Measurements from ENCODE around the gene VPS8. TPM values are rescaled to one million over a fixed set of nuclear protein-coding genes. Genes with fewer than 3 reads are reported as not detected.
A peak's percentile ranks its signal among the peaks of the same experiment; 100 is the strongest.

Gene VPS8
- total and polyA plus RNA-seq, 2 of the 13 experiments (the other 11 are each of a cell fraction or from before 2014, with no cell fraction given): 14.2 to 35.1 TPM

- TF ChIP-seq STAG1 (CRISPR knock-in tag; IDR thresholded peaks at IDR 0.05) (peak; percentile 90), IKZF4 (CRISPR knock-in tag; IDR thresholded peaks at IDR 0.05; ENCODE audit: borderline replicate concordance, low read depth, not compliant biosample characterization) (no peak), SMC3 (IDR thresholded peaks at IDR 0.05; ENCODE audit: low read length) (peak; percentile 57; the same call in 1 of the 2 replicates), RAD21 (CRISPR knock-in tag; IDR thresholded peaks at IDR 0.05) (peak; percentile 60; the same call in 1 of the 2 replicates)
- TF ChIP-seq, protein P1, sequence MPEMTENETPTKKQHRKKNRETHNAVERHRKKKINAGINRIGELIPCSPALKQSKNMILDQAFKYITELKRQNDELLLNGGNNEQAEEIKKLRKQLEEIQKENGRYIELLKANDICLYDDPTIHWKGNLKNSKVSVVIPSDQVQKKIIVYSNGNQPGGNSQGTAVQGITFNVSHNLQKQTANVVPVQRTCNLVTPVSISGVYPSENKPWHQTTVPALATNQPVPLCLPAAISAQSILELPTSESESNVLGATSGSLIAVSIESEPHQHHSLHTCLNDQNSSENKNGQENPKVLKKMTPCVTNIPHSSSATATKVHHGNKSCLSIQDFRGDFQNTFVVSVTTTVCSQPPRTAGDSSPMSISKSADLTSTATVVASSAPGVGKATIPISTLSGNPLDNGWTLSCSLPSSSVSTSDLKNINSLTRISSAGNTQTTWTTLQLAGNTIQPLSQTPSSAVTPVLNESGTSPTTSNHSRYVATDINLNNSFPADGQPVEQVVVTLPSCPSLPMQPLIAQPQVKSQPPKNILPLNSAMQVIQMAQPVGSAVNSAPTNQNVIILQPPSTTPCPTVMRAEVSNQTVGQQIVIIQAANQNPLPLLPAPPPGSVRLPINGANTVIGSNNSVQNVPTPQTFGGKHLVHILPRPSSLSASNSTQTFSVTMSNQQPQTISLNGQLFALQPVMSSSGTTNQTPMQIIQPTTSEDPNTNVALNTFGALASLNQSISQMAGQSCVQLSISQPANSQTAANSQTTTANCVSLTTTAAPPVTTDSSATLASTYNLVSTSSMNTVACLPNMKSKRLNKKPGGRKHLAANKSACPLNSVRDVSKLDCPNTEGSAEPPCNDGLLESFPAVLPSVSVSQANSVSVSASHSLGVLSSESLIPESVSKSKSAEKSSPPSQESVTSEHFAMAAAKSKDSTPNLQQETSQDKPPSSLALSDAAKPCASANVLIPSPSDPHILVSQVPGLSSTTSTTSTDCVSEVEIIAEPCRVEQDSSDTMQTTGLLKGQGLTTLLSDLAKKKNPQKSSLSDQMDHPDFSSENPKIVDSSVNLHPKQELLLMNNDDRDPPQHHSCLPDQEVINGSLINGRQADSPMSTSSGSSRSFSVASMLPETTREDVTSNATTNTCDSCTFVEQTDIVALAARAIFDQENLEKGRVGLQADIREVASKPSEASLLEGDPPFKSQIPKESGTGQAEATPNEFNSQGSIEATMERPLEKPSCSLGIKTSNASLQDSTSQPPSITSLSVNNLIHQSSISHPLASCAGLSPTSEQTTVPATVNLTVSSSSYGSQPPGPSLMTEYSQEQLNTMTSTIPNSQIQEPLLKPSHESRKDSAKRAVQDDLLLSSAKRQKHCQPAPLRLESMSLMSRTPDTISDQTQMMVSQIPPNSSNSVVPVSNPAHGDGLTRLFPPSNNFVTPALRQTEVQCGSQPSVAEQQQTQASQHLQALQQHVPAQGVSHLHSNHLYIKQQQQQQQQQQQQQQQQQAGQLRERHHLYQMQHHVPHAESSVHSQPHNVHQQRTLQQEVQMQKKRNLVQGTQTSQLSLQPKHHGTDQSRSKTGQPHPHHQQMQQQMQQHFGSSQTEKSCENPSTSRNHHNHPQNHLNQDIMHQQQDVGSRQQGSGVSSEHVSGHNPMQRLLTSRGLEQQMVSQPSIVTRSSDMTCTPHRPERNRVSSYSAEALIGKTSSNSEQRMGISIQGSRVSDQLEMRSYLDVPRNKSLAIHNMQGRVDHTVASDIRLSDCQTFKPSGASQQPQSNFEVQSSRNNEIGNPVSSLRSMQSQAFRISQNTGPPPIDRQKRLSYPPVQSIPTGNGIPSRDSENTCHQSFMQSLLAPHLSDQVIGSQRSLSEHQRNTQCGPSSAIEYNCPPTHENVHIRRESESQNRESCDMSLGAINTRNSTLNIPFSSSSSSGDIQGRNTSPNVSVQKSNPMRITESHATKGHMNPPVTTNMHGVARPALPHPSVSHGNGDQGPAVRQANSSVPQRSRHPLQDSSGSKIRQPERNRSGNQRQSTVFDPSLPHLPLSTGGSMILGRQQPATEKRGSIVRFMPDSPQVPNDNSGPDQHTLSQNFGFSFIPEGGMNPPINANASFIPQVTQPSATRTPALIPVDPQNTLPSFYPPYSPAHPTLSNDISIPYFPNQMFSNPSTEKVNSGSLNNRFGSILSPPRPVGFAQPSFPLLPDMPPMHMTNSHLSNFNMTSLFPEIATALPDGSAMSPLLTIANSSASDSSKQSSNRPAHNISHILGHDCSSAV (CRISPR knock-in tag; IDR thresholded peaks at IDR 0.05; ENCODE audit: borderline replicate concordance): no peak
- TF ChIP-seq, protein P2, sequence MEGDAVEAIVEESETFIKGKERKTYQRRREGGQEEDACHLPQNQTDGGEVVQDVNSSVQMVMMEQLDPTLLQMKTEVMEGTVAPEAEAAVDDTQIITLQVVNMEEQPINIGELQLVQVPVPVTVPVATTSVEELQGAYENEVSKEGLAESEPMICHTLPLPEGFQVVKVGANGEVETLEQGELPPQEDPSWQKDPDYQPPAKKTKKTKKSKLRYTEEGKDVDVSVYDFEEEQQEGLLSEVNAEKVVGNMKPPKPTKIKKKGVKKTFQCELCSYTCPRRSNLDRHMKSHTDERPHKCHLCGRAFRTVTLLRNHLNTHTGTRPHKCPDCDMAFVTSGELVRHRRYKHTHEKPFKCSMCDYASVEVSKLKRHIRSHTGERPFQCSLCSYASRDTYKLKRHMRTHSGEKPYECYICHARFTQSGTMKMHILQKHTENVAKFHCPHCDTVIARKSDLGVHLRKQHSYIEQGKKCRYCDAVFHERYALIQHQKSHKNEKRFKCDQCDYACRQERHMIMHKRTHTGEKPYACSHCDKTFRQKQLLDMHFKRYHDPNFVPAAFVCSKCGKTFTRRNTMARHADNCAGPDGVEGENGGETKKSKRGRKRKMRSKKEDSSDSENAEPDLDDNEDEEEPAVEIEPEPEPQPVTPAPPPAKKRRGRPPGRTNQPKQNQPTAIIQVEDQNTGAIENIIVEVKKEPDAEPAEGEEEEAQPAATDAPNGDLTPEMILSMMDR (CRISPR knock-in tag; IDR thresholded peaks at IDR 0.05): peak; percentile 71
- H4K20me1 ChIP-seq (ENCODE audit: insufficient read depth, low read length): no peaks in the 10 kb centered on the region
- ATAC-seq (peak; percentile 50; the same call in 1 of the 3 replicates), FAIRE-seq (peak; percentile 74), DNase-seq (ENCODE audit: low spot score) (peak; percentile 27)
- no peaks in the 10 kb centered on the region for H3K27me3 ChIP-seq (ENCODE audit: control insufficient read depth in 1 of 2, insufficient read depth in 2 of 2, low read length in 2 of 2)
- peaks cover 3 to 25% of the 10 kb centered on the region in 2 experiments; a peak in 2 of 5 replicates for H3K36me3 ChIP-seq (replicated peaks in 1 of 2; ENCODE audit: control insufficient read depth in 1 of 2, insufficient read depth in 2 of 2, low read length in 2 of 2)
- 79% methylated on average over 5 of the region's 5 CpGs for WGBS (ENCODE audit: low lambda C conversion rate)
- no peak overlapping the region for H3K4me3 ChIP-seq (replicated peaks in 1 of 3; ENCODE audit: insufficient read depth in 1 of 3, low read depth in 2 of 3, low read length in 3 of 3)
- ChIA-PET CTCF (ENCODE audit: low intra/inter-chr PET ratio, low total read pairs) (interaction anchor here (0.9 to 2.3 kb wide), 4 partner anchors 196 to 406 kb away, joined by 3 to 14 read pairs (median 8); no protein-coding TSS in a partner anchor), POLR2A (no interaction called here)
- H3K9me3 ChIP-seq (ENCODE audit: low read length): no peaks in the 10 kb centered on the region
- no peak overlapping the region for H2AFZ ChIP-seq (ENCODE audit: low read length)
- no peaks in the 10 kb centered on the region for H3K79me2 ChIP-seq (ENCODE audit: insufficient read depth, low read length)
- H3K9ac ChIP-seq (ENCODE audit: insufficient read depth, low read depth, low read length): no peak overlapping the region
- intact Hi-C loops (cut with micrococcal nuclease; ENCODE audit: unreplicated experiment): loop anchor here (1.0 to 2.0 kb wide), 5 partner anchors 196 to 433 kb away; no protein-coding TSS in a partner anchor
- in situ Hi-C loops (cut with HindIII; ENCODE audit: extremely low pct_ligation_motif_present, low pct_unique_long_range_greater_than_20kb): loop anchor here (5.0 to 10.0 kb wide), 3 partner anchors 302 to 407 kb away; no protein-coding TSS in a partner anchor
- H3K4me2 ChIP-seq (ENCODE audit: low read depth, low read length): no peak overlapping the region
- no TSS peak for BruUV-seq (replicated peaks)
- no peak overlapping the region for H3K27ac ChIP-seq (ENCODE audit: extremely low read length, insufficient read depth, low read length)
- no peaks in the 10 kb centered on the region for H3K4me1 ChIP-seq (ENCODE audit: insufficient read depth, low read length)
Observed at GRCh38 chr3:184874709-184875644, 63.0 kb downstream of the VPS8 start.

All from HepG2 (cell line).